Tibial nerve (tissue), 4 donors: ENCODE data around the gene FRG2B. TPM values are rescaled to one million over a fixed set of nuclear protein-coding genes. Genes with fewer than 3 reads are reported as not detected.
"Not testable (repeated sequence)": the region's sequence is repeated elsewhere in the genome, so short reads cannot be mapped to it uniquely, and the experiment has no call there.

ENCODE experiments used
- DNase-seq, 2 donors: peaks; one replicate each; pipeline ENCODE4 v3.0.0-alpha.2; 2019; ENCODE audit warnings: low spot score in 2 of 2
- H3K27ac ChIP-seq, 4 donors: fragments of 200-600 bp; sonication (generic) in 3 of 4; one replicate each; pipeline ENCODE4 v1.5.1; 2017 to 2019; ENCODE audit warnings: mild to moderate bottlenecking in 1 of 4
- H3K27me3 ChIP-seq, 2 donors: fragments of 200-600 bp; sonication (generic) in 1 of 2; one replicate each; pipeline versions ENCODE4 v1.5.1 to v1.6.0; 2017 to 2019
- H3K36me3 ChIP-seq, 3 donors: fragments of 200-600 bp; sonication (generic); one replicate each; pipeline ENCODE4 v1.5.1; 2018 to 2019
- H3K4me1 ChIP-seq, 4 donors: fragments of 200-600 bp; sonication (generic) in 3 of 4; one replicate each; pipeline ENCODE4 v1.5.1; 2017 to 2019
- H3K4me3 ChIP-seq, 4 donors: fragments of 200-600 bp; sonication (generic) in 3 of 4; one replicate each; pipeline ENCODE4 v1.5.1; 2017 to 2019; ENCODE audit warnings: mild to moderate bottlenecking in 1 of 4, moderate library complexity in 1 of 4
- H3K9me3 ChIP-seq, 4 donors: fragments of 200-600 bp; sonication (generic) in 3 of 4; one replicate each; pipeline ENCODE4 v1.5.1; 2017 to 2019
- CTCF ChIP-seq, 5 experiments: fragments of 200-600 bp in 3 of 5; fragments of 450-650 bp in 2 of 5; sonication (generic) in 3 of 5; IDR thresholded peaks; one replicate each; pipeline ENCODE4 v1.5.1; 2016 to 2019; ENCODE audit warnings: antibody characterized with exemption in 5 of 5, mild to moderate bottlenecking in 3 of 5, moderate library complexity in 2 of 5
- EP300 ChIP-seq, 2 donors: sonication (generic); formaldehyde crosslinking; IDR thresholded peaks; one replicate each; pipeline ENCODE4 v1.6.1; 2017; ENCODE audit warnings: antibody characterized with exemption in 2 of 2, mild to moderate bottlenecking in 1 of 2
- POLR2A ChIP-seq, 2 donors: fragments of 450-650 bp; IDR thresholded peaks; one replicate each; pipeline ENCODE4 v1.6.1; 2017; ENCODE audit warnings: antibody characterized with exemption in 2 of 2, mild to moderate bottlenecking in 2 of 2, moderate library complexity in 2 of 2
- WGBS, 2 donors: methylation state at CpG; one replicate each; pipeline ENCODE4 v1.1.5; 2018; 5-methylcytosine and 5-hydroxymethylcytosine counted together
- total RNA-seq, 4 donors: library from RNA; depleted of rRNA; stranded (reverse); fragments of >200 nt; gene quantifications; one replicate each; pipeline ENCODE4 v1.1.0, GENCODE V29; 2016

FRG2B gene
- total RNA-seq, 4 donors from 2014 or later: not detected

GRCh38 chr10:133590970-133591359 is 35.6 kb downstream of the FRG2B start:
- TF ChIP-seq POLR2A (IDR thresholded peaks at IDR 0.05) (no peak), EP300 (IDR thresholded peaks at IDR 0.05) (no peak), CTCF (IDR thresholded peaks at IDR 0.05) (no peak)
- Histone ChIP-seq H3K36me3 (no peaks in the 10 kb centered on the region), H3K27ac (no peak overlapping the region), H3K4me1 (no peaks in the 10 kb centered on the region), H3K9me3 (no peaks in the 10 kb centered on the region), H3K27me3 (no peaks in the 10 kb centered on the region), H3K4me3 (no peak overlapping the region)
- DNase-seq: no peak
- WGBS, 2 donors: 69 to 73% methylated on average over 3 to 10 of the region's 10 CpGs

GRCh38 chr10:133590226-133590969 is 36.2 kb downstream of the FRG2B start:
- Histone ChIP-seq H3K36me3 (no peaks in the 10 kb centered on the region), H3K27ac (no peak overlapping the region), H3K4me3 (no peak overlapping the region), H3K4me1 (no peaks in the 10 kb centered on the region), H3K27me3 (no peaks in the 10 kb centered on the region), H3K9me3 (peaks cover 0 to 2% (median 0%) of the 10 kb centered on the region in 4 donors)
- DNase-seq: no peak
- 59 to 75% methylated on average over 5 to 12 of the region's 13 CpGs for WGBS, 2 donors
- no peak for TF ChIP-seq POLR2A (IDR thresholded peaks at IDR 0.05)
- no peak for TF ChIP-seq EP300 (IDR thresholded peaks at IDR 0.05)
- TF ChIP-seq CTCF (IDR thresholded peaks at IDR 0.05): no peak

- WGBS, 2 donors: no CpG with 5 or more reads among the region's 31 CpGs
- DNase-seq: not testable (repeated sequence)
- H3K9me3 ChIP-seq: peaks cover 0 to 40% (median 3%) of the 10 kb centered on the region in 4 donors
These were observed 49.6 kb downstream of the FRG2B start for GRCh38 chr10:133577037-133577436.

More at GRCh38 chr10:133577037-133577436, 49.6 kb downstream of the FRG2B start:
- not testable (repeated sequence) for H3K27ac ChIP-seq, H3K4me3 ChIP-seq, H3K36me3 ChIP-seq, H3K27me3 ChIP-seq, H3K4me1 ChIP-seq

Other genes with a start within 250 kb of the FRG2B start
- 10 to 100 TPM; 15.3 to 26.7 (median 18.4) TPM for gene PAOX, start 247.5 kb downstream of the FRG2B start, total RNA-seq
- 10 to 100 TPM; 28.7 to 65.7 (median 34.7) TPM for gene MTG1, start 232.6 kb downstream of the FRG2B start, total RNA-seq
- gene SPRN, start 202.2 kb downstream of the FRG2B start, total RNA-seq: not detected
- gene SCART1, start 172.8 kb downstream of the FRG2B start, total RNA-seq: 1 to 10 TPM; 4.8 to 8.1 (median 6.1) TPM
- 1 to 10 TPM in 2 of 4 donors, under 1 TPM in 2; 0.30 to 7.0 (median 0.82) TPM for gene CYP2E1, start 99.4 kb downstream of the FRG2B start, total RNA-seq
- 1 to 10 TPM in 1 of 4 donors, not detected in 3; 3.5 TPM for gene SYCE1, start 61.2 kb downstream of the FRG2B start, total RNA-seq